ENCODE data around the gene ATP8A2.

- TF ChIP-seq SUZ12 (IDR thresholded peaks at IDR 0.05; ENCODE audit: unreplicated experiment) (no peak), PAX8 (IDR thresholded peaks at IDR 0.05) (no peak), CEBPB (IDR thresholded peaks at IDR 0.05; ENCODE audit: borderline replicate concordance in 1 of 2, low read depth in 2 of 2, low read length in 2 of 2) (no peak), CTCF (IDR thresholded peaks at IDR 0.05 in 2 of 3, conservative IDR thresholded peaks at IDR 0.05 in 1 of 3; ENCODE audit: control insufficient read depth in 2 of 3, extremely low read depth in 1 of 3, insufficient read depth in 1 of 3, low read depth in 3 of 3, low read length in 3 of 3) (no peak), POLR2AphosphoS5 (IDR thresholded peaks at IDR 0.05; ENCODE audit: low read length) (no peak), BCL11A (IDR thresholded peaks at IDR 0.05; ENCODE audit: low read depth, low read length) (no peak), MYC (IDR thresholded peaks at IDR 0.05; ENCODE audit: insufficient read depth, insufficient read length, insufficient replicate concordance, low read length, severe bottlenecking) (no peak), ATF3 (IDR thresholded peaks at IDR 0.05; ENCODE audit: borderline replicate concordance, extremely low read depth, low read depth, low read length) (no peak), TAF1 (IDR thresholded peaks at IDR 0.05; ENCODE audit: borderline replicate concordance, low read depth, low read length) (no peak)
These were observed 83.4 kb downstream of the ATP8A2 start for GRCh38 chr13:25455146-25455545.

Measured in GM12878 (cell line).